SW480 (cell line): Measurements from ENCODE around the gene KHDRBS2.
A peak's percentile ranks its signal among the peaks of the same experiment; 100 is the strongest.

Source experiments
- DNase-seq: peaks from one replicate; pipeline ENCODE4 v3.0.0-alpha.2; 2016; ENCODE audit warnings: low spot score

KHDRBS2 gene

DNA sequence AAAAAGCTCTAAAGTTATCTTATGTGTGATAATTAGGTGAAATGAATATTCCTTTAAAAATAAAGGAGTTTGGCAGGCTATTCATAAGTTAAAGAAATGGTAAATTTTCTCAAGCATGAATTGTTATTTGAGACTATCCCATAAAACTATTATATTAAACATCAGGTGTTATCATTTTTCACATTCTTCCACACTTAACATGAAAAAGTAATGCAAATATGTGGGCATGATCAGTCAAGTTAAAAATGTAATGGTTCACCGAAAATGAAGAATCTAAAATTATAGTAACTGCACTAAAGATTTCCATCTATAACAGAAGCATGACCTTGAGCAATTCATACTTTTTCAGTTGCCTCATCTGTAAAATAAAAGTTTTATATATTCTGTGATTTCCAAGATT lies 110.8 kb downstream of the KHDRBS2 start:
- no peak for DNase-seq

DNA sequence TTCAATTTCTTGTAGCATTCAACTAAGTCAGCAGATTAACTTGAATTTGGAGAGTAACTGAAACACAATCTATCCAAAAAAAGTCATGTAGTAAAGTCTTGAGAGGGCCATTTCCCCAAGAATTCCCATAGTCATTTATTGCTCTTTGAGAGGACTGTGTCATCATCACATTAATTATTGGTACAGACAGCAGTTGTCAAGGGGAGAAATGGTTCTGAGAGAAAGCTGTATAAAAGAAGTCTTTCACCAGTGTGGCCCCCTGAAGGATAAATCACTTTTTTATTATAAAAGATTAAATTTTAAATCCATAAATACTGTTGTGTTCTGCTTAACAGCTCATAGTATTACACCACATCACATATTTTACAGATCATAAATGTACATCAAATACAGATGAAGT lies 111.5 kb downstream of the KHDRBS2 start:
- no peak for DNase-seq

DNA sequence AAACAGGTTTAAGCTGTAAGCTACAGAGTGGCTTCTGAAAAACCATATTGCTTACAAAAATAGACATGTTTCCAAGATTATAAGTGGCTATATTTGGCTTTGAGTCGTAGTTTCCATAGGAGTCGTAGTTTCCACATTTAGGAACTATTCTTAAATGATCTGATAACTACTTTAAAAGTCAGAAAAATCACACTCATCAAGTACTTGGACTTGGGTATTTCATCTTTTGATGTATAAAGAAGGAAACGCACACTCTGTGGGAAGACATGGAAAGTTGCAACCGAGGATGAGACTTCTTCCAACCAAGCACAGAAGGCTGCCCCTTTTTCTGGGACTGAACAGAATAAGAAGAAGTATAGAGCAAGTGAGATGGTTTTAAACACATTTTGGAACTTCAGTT lies 118.3 kb downstream of the KHDRBS2 start:
- no peak for DNase-seq

- no peak for DNase-seq
Measured at GRCh38 chr6:62162858-62163257, 123.2 kb downstream of the KHDRBS2 start.

DNA sequence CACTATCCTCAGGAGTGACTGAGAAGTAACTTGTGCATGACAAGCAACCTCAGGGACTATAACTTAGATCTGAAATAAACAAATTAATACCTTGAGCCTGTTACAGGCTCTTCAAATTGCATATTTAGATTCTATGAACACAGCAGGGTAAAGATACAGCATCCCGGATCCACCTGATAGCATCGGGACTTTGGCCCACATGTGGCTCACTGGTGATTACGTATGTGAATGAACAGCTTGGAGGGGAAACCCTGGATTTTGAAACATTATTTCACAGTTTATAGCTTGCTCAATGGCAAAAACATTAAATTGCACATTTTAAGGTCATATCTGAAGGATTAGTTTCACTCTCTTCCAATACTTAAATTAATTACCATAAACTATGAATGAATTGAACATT lies 133.2 kb downstream of the KHDRBS2 start:
- DNase-seq = no peak

- DNase-seq = peak; percentile 44
Measured at GRCh38 chr6:62150048-62150663, 135.9 kb downstream of the KHDRBS2 start.

DNA sequence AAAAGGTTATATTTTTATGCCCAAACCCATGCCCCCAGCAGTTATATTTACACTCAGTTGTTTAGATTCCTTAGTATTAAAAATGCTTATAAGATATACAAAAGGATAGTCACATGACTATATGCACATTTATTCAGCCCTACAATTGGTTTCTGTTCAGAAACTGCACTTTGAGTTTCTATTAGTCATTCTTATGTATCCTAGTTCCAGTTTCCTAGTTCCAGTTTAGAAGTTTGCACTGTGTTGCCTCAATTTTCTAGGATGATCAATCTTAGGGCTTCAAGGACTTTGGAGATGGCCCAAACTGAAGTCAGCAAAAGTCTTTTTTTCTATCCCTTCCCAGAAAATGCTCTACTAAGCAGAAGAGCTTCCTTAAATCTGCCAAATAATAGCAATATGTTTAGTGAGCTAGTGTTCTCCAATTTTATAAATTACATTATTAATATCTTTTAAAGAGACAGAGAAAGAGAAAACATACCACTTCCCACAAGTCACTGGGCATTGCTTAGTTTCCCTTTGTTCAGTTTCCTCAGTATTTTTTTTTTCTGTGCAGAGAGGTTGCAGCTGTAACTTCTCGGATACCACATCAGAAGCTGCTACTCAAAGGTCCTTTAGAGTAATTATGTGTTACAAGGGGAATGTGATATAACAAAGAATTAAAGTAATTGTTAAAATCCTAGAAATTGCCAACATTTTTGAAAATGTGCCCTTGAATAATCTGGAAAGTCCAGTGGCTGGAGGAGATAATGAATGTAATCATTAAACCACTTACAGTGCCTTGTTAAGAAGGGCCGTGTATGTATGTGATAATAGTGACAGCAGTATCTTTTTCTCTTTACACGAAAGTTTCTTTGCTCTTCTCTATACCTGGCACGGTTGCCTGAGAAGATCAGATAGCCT lies 138.8 kb downstream of the KHDRBS2 start:
- no peak for DNase-seq

- no peak for DNase-seq
Measured at GRCh38 chr6:62129127-62129526, 156.9 kb downstream of the KHDRBS2 start.

DNA sequence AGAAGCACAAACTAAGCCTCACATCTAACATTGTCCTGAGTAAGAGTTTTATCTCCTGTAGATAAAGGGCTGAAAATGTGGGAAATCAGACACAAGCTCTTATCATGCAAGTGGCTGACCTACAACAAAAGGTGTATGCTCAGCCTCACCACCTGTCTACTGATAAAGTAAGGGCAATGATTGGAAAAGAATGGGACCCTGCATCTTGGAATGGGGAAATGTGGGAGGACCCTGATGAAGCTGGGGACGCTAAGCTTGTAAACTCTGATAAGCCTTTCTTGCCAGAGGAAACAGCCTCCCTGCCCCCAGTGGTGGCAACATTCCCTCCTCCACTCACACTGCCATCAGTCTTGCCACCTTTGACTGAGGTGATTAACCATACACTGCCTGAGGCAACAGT lies 166.6 kb downstream of the KHDRBS2 start:
- DNase-seq = no peak

GRCh38 chr6:62103186-62103859 lies 182.7 kb downstream of the KHDRBS2 start:
- no peak for DNase-seq

DNA sequence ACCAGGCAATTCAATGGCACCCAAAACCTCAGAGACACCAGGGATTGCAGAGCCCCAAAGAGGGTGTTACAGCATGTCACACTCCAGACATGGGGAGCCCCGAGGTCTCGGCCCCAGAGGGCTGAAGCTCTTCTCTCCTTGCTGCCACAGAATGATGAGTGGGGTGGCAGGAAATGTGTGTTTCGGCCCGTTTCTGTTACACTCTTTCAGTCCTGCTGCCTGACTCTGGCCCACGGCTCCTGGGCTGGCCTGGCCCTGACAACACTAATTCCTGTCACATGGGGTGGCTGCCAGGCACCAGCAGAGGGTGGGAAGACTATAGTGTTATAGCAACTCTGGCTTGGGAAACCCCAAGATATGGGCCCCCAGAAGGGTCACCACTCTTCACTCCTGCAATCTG lies 183.6 kb downstream of the KHDRBS2 start:
- DNase-seq = no peak

GRCh38 chr6:62090442-62091229 lies 195.4 kb downstream of the KHDRBS2 start:
- no peak for DNase-seq

DNA sequence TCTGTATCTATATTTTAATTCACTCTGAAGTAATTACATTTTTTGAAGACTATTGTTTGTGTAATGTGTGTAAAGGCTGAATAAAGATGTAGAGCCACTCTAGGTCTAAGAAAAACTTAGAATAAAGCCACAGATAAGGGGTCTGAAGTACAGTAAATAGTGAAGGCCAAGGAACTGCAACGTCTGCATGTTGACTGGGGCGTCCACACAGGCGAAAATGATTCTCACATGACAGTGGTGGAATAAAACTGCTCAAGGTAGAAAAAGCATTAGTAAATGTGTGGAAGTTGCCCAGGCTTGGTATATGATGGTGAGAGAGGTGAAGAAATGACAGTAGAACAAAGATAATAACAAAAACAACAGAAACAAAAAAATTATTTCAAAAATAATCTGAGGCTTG lies 196.2 kb downstream of the KHDRBS2 start:
- no peak for DNase-seq

GRCh38 chr6:62086047-62086446 lies 200.0 kb downstream of the KHDRBS2 start:
- DNase-seq = no peak

GRCh38 chr6:62075869-62076268 lies 210.2 kb downstream of the KHDRBS2 start:
- no peak for DNase-seq

- DNase-seq = no peak
Measured at GRCh38 chr6:62059901-62060300, 226.1 kb downstream of the KHDRBS2 start.

GRCh38 chr6:62057300-62057699 lies 228.7 kb downstream of the KHDRBS2 start:
- DNase-seq = no peak

GRCh38 chr6:62045502-62045901 lies 240.5 kb downstream of the KHDRBS2 start:
- DNase-seq = no peak

GRCh38 chr6:62043084-62043483 lies 242.9 kb downstream of the KHDRBS2 start:
- no peak for DNase-seq

DNA sequence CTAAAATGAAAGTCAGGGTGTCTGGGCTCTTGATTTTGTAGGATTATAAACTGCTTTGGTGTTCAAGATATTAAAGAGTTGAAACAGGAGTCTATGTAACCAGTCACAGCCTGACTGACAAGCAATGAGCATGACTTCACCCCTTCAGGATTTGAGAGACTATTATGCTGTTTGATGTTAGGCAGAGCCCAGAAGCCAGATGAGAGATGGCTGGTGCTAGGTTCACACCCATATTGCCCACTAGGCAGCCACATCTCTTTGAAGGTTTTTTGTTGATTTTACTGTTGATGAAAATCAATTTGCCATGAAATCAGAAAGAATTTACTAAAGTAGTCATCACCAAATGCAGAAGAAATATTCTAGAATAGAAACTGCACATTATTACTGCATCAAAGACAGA lies 243.6 kb downstream of the KHDRBS2 start:
- no peak for DNase-seq

DNA sequence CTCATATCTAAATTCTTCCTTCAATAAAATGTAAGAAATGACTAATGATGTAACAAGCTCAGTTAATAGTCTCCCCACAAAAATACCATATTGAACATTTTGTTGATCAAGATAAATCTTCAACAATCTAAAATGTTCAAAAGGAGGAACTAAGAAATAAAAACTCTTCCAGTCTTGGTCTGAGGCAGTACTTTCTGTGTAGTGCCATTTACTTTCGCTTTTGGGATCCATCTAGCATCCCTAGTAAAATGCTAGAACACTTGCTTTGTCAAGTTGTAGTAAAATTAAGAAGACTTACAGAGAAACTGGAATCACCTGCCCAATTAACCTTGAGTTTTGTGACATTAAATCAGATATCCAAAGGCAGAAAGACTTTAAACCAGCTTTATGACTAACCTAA lies 246.4 kb downstream of the KHDRBS2 start:
- no peak for DNase-seq

DNA sequence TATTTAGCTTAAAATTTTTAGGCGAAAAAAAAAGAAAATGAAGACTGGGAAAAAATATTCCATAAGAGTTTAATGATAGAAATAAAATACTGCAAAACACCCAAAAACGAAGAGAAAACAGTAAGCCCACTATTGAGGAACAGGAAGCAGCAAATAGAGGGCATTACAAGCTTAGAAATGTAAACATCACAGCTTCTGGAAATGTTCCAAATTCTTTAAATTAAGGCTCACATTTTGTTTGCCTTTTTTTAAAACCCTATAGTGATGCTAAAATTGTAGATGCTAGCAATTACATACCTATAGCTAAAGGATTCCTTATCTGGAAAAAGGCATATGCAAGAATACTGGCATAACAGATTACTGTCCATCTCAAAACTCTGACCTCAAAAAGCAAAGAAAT lies 248.6 kb downstream of the KHDRBS2 start:
- DNase-seq = no peak
